Cardiac fibroblast (primary cell): Measurements from ENCODE around the gene MAST2.

ENCODE experiments used
- DNase-seq, 2 donors: peaks; one replicate each; pipeline versions ENCODE4 v3.0.0 to v3.0.0-alpha.2; 2010; ENCODE audit warnings: low read depth in 2 of 2
- H3K4me3 ChIP-seq, 2 donors: replicated peaks in 1 of 2; 1 replicate in 1 of 2; 2 replicates in 1 of 2; pipeline ENCODE4 v1.5.1; 2011; ENCODE audit warnings: low read depth in 2 of 2, low read length in 2 of 2, mild to moderate bottlenecking in 2 of 2, moderate library complexity in 1 of 2
- TF ChIP-seq, protein P1 (sequence below): IDR thresholded peaks from one replicate; pipeline ENCODE4 v1.5.1; 2011; ENCODE audit warnings: low read depth, mild to moderate bottlenecking, low read length, inconsistent platforms

MAST2 gene

DNA sequence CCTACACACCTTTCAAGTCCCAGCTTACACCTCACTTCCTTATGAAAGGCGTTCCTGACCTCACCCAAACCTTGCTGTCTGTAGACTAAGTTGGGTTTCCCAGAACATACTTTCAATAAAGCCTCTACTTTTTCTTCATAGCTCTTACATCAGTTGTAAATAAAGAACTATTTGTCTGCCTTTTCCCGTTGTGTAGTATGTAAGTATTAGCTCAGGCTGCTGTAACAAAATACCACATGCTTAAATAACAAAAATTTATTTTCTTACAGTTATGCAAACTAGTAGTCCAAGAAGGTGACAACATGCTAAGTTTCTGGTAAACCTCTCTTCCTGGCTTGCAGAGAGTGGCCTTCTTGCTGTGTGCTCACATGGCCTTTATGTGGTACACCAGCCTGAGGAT lies 86.7 kb downstream of the MAST2 start:
- TF ChIP-seq, protein P1, sequence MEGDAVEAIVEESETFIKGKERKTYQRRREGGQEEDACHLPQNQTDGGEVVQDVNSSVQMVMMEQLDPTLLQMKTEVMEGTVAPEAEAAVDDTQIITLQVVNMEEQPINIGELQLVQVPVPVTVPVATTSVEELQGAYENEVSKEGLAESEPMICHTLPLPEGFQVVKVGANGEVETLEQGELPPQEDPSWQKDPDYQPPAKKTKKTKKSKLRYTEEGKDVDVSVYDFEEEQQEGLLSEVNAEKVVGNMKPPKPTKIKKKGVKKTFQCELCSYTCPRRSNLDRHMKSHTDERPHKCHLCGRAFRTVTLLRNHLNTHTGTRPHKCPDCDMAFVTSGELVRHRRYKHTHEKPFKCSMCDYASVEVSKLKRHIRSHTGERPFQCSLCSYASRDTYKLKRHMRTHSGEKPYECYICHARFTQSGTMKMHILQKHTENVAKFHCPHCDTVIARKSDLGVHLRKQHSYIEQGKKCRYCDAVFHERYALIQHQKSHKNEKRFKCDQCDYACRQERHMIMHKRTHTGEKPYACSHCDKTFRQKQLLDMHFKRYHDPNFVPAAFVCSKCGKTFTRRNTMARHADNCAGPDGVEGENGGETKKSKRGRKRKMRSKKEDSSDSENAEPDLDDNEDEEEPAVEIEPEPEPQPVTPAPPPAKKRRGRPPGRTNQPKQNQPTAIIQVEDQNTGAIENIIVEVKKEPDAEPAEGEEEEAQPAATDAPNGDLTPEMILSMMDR = no peak
- no peak overlapping the region for H3K4me3 ChIP-seq
- no peak for DNase-seq

- no peak overlapping the region for H3K4me3 ChIP-seq
- no peak for DNase-seq
- TF ChIP-seq, protein P1 = no peak
Observed at GRCh38 chr1:45891087-45891486, 87.7 kb downstream of the MAST2 start.

GRCh38 chr1:45892068-45892785 lies 88.8 kb downstream of the MAST2 start:
- TF ChIP-seq, protein P1 = no peak
- no peak overlapping the region for H3K4me3 ChIP-seq
- peak; percentile 91 to 96 for DNase-seq

DNA sequence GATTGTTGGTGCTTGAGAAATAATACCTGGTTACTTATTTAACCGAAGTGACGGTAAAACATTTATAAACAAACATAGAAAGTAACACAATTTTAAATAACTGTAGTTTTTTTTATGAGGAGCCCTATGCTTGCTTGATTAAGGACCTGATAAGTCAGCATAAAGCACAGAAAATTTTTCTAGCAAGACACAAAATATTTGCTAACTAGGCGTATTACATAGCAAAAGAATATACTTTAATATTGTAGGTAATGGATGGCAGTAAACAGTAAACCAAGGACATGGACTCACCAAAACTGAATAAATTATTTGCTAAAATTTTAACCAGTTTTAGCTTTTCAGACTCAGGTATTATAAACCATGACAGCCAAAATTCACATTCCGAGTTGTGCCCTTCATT lies 90.9 kb downstream of the MAST2 start:
- no peak for DNase-seq
- TF ChIP-seq, protein P1 = no peak
- H3K4me3 ChIP-seq = no peak overlapping the region

GRCh38 chr1:45894921-45895320 lies 91.5 kb downstream of the MAST2 start:
- no peak for DNase-seq
- TF ChIP-seq, protein P1 = no peak
- no peak overlapping the region for H3K4me3 ChIP-seq

DNA sequence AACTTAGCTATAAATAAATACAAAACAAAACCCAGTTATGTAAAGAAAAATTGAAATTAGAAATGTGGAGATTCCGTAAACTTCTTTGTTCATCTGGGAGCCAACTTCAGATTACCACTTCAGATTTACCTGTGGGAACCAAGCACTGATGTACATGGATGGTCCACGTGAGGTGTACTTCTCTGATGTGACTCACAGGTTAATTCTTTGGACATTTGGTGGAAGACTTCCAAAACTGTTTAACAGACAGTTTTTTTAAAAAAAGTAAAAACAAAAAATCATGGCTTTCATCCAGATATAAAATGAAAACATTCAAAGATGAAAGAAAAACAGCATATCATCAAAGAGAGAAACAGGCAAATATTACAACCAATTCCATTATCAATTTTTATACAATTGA lies 92.0 kb downstream of the MAST2 start:
- H3K4me3 ChIP-seq = no peak overlapping the region
- TF ChIP-seq, protein P1 = no peak
- peak in 1 of 2 donors; percentile 45 for DNase-seq

- DNase-seq = no peak
- TF ChIP-seq, protein P1 = no peak
- H3K4me3 ChIP-seq = no peak overlapping the region
Observed at GRCh38 chr1:45906883-45907282, 103.5 kb downstream of the MAST2 start.
